ENCODE measurements around the gene ISY1.

DNA sequence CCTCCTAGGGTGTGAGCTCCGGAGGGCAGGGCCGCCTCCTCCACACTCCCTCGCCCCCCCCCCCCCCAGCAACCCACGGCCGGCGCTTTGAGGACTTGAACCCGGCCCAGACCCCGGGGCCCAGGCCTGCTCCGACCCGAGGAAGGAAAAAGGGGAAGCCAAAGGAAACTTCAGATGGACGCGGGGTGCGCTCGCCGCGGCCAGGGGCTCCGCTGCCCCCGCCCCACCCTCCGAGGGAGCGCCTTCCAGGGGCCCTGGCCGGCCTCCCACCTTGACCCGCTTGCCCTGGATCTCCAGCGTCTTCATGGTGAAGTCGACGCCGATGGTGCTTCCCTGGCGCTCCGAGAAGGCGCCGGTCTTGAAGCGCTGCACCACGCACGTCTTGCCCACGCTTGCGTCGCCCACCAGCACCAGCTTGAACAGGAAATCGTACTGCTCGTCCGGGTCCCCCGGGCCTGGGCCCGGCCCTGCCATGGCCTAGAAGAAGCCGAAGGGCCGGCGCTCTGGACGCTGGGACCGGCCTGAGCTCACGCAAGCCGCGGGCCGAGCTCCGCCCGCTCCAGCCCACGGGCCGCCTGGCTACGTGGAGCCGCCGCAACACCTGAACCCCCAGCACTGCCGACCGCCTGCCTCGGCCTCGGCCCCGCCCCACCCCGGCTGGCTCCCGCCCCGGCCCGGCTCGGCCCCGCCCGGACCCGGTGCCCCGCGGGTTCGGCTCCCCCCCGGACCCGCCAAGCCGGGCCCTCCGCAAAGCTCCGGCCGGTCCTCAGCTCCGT is 39.7 kb downstream of the ISY1 start:
- peak in 1 of 3 donors; percentile 41 for TF ChIP-seq POLR2A (IDR thresholded peaks at IDR 0.05)
- TF ChIP-seq CTCF (IDR thresholded peaks at IDR 0.05): no peak
